OCI-LY3 (cell line): Measurements from ENCODE around the gene CNGA2.

Source experiments
- H2AFZ ChIP-seq: fragments of 200-600, 300-600 bp; shearing (Covaris generic); 2 replicates; pipeline ENCODE4 v1.6.0; 2014; ENCODE audit warnings: antibody characterized with exemption, low read depth, low read length
- H3K27ac ChIP-seq: fragments of 200-600, 300-600 bp; sonication (generic); 2 replicates; pipeline ENCODE4 v1.5.1; 2014; ENCODE audit warnings: mild to moderate bottlenecking, low read length, moderate library complexity, mixed read lengths
- H3K27me3 ChIP-seq: fragments of 200-600, 300-600 bp; sonication (generic); 2 replicates; pipeline ENCODE4 v1.6.1; 2014; ENCODE audit warnings: low read depth, low read length, mixed read lengths
- H3K36me3 ChIP-seq: fragments of 200-600, 300-600 bp; sonication (generic); replicated peaks from 2 replicates; pipeline ENCODE3; 2014; ENCODE audit warnings: low read depth, low read length, mixed read lengths
- H3K4me1 ChIP-seq: fragments of 300-600, 200-600 bp; sonication (generic); 2 replicates; pipeline ENCODE4 v1.6.1; 2014; ENCODE audit warnings: low read length, mixed read lengths
- H3K4me2 ChIP-seq: fragments of 200-600, 300-600 bp; sonication (generic); 2 replicates; pipeline ENCODE4 v1.6.1; 2014; ENCODE audit warnings: low read length, mixed read lengths
- H3K4me3 ChIP-seq: fragments of 300-600, 200-600 bp; sonication (generic); 2 replicates; pipeline ENCODE4 v1.5.1; 2014; ENCODE audit warnings: antibody characterized with exemption, mild to moderate bottlenecking, low read length, moderate library complexity
- H3K79me2 ChIP-seq: fragments of 300-600, 200-600 bp; shearing (Covaris generic); 2 replicates; pipeline ENCODE4 v1.6.1; 2014; ENCODE audit warnings: mild to moderate bottlenecking, low read length, mixed read lengths
- H3K9ac ChIP-seq: fragments of 300-600, 200-600 bp; shearing (Covaris generic); 2 replicates; pipeline ENCODE4 v1.6.0; 2014; ENCODE audit warnings: mild to moderate bottlenecking, low read length, moderate library complexity
- H3K9me3 ChIP-seq: fragments of 200-600, 300-600 bp; shearing (Covaris generic); 2 replicates; pipeline ENCODE4 v1.6.1; 2014; ENCODE audit warnings: low read length, mixed read lengths; ENCODE audit not compliant: insufficient read depth
- H4K20me1 ChIP-seq: fragments of 200-600, 300-600 bp; sonication (generic); 2 replicates; pipeline ENCODE4 v1.6.1; 2016; ENCODE audit warnings: low read length, mixed read lengths; ENCODE audit not compliant: insufficient read depth
- CTCF ChIP-seq: fragments of 200-600, 300-600 bp; sonication (generic); IDR thresholded peaks from 2 replicates; pipeline ENCODE4 v1.5.1; 2014; ENCODE audit warnings: antibody characterized with exemption, low read length, low read depth
- EZH2phosphoT487 ChIP-seq: fragments of 200-600 bp; shearing (Covaris generic); IDR thresholded peaks from 2 replicates; pipeline ENCODE4 v1.6.1; 2018; ENCODE audit warnings: antibody characterized with exemption, mixed run types, low read depth

CNGA2 gene

DNA sequence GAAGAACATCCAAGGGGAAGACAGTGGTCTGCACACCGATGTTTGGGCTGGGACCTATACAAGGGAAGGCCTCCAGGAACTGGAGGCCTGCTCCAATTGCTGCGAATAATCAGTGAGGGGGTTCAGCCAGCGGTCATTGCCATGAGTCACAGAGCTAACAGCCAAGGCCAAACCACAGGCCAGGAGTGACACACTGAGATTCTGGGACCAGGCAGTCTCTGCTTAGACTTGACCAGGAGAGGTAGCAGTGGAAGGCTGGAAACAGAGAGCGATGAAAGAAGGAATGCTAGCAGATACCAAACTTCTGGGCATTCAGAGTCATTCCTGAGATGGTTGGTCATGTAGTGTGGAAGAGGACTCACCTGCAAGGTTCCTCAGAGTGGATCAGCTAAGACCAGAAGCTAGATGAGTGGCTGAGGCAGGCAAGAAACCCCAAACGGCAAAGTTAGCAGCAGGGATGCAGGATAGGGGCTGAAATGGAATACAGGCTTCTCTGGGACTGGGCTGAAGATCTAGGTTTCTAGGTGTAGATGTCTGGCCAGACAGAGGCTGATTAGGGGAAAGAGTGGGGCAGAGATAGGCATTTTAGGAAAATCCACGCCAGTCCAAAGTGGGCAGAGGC is 54.7 kb downstream of the CNGA2 start:
- Histone ChIP-seq H3K27ac (no peak overlapping the region), H3K9me3 (no peaks in the 10 kb centered on the region), H3K27me3 (no peaks in the 10 kb centered on the region)

GRCh38 chrX:151790481-151791160 is 56.1 kb downstream of the CNGA2 start:
- Histone ChIP-seq H2AFZ (no peak overlapping the region), H3K9me3 (no peaks in the 10 kb centered on the region), H3K4me3 (no peak overlapping the region), H3K9ac (no peak overlapping the region), H3K27ac (no peak overlapping the region), H3K27me3 (no peaks in the 10 kb centered on the region), H4K20me1 (no peaks in the 10 kb centered on the region), H3K79me2 (no peaks in the 10 kb centered on the region), H3K36me3 (no peaks in the 10 kb centered on the region), H3K4me1 (no peaks in the 10 kb centered on the region), H3K4me2 (no peak overlapping the region)
- TF ChIP-seq CTCF = no peak

More for the DNA sequence above, 54.7 kb downstream of the CNGA2 start:
- Histone ChIP-seq H3K4me2 (no peak overlapping the region), H3K36me3 (no peaks in the 10 kb centered on the region), H3K79me2 (no peaks in the 10 kb centered on the region), H2AFZ (no peak overlapping the region), H3K4me3 (no peak overlapping the region), H3K9ac (no peak overlapping the region), H4K20me1 (no peaks in the 10 kb centered on the region), H3K4me1 (no peaks in the 10 kb centered on the region)
- TF ChIP-seq EZH2phosphoT487 (no peak), CTCF (no peak)

GRCh38 chrX:151791961-151792360 is 57.4 kb downstream of the CNGA2 start:
- no peaks in the 10 kb centered on the region for H3K79me2 ChIP-seq
- no peak overlapping the region for H2AFZ ChIP-seq
- H3K4me1 ChIP-seq = no peaks in the 10 kb centered on the region
- H3K27ac ChIP-seq = no peak overlapping the region
- H3K9ac ChIP-seq = no peak overlapping the region
- no peaks in the 10 kb centered on the region for H3K27me3 ChIP-seq
- H3K36me3 ChIP-seq = no peaks in the 10 kb centered on the region
- TF ChIP-seq EZH2phosphoT487 (no peak), CTCF (no peak)
- no peak overlapping the region for H3K4me2 ChIP-seq
- no peaks in the 10 kb centered on the region for H3K9me3 ChIP-seq
- H4K20me1 ChIP-seq = no peaks in the 10 kb centered on the region
- no peak overlapping the region for H3K4me3 ChIP-seq

- H3K27ac ChIP-seq = no peak overlapping the region
- no peaks in the 10 kb centered on the region for H3K4me1 ChIP-seq
- no peak overlapping the region for H3K4me2 ChIP-seq
- no peaks in the 10 kb centered on the region for H3K27me3 ChIP-seq
- H3K79me2 ChIP-seq = no peaks in the 10 kb centered on the region
- H2AFZ ChIP-seq = no peak overlapping the region
- no peaks in the 10 kb centered on the region for H3K36me3 ChIP-seq
- no peaks in the 10 kb centered on the region for H3K9me3 ChIP-seq
- no peaks in the 10 kb centered on the region for H4K20me1 ChIP-seq
- TF ChIP-seq EZH2phosphoT487 = no peak
- no peak overlapping the region for H3K9ac ChIP-seq
- no peak overlapping the region for H3K4me3 ChIP-seq
These were observed 58.0 kb downstream of the CNGA2 start for GRCh38 chrX:151792505-151792904.
